ENCODE measurements around the gene ATCAY. TPM values are rescaled to one million over a fixed set of nuclear protein-coding genes. Genes with fewer than 3 reads are reported as not detected.

Gene ATCAY
- total RNA-seq, 4 donors from 2014 or later, result 0.10 TPM; not detected in 3

DNA sequence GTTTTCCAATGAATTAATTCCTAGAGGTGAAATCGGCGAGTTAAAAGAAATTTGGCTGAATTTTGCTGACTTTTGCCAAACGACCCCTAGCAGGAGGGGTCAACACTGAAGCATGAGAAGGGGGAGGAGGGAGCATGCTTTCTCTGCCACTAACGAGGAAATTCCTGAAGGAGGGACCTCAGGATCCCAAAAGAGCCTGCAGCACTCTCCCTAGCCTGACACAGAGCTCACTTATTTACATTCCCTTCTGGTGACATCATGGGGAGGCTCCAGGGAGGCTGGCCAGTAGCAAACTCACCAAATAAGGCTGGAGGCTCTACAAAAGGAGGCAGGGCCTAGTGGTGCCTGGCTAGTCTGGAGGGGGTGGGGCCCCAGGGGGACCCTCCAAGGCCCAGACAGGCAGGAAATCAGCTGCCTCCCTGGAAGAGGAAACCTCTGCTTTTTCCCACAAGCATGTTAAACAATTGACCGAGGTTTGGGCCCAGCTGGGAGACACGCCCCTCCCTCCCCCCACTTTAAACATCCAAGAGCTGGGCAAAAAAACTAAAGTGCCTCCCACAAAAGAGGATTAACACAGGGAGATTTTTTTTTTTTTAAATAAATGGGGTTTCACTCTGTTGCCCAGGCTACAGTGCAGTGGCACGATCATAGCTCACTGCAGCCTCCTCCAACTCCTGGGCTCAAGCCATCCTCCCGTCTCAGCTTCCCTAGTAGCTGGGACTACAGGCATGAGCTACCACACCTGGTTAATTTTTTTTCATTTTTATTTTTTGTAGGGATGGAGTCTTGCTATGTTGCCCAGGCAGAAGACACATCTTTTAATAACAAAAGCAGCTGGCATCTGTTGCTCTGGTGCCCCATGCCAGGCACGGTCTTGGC, 88.3 kb downstream of the ATCAY start:
- Histone ChIP-seq H3K27me3 (no peaks in the 10 kb centered on the region), H3K27ac (peak overlapping the region; percentile 55 to 93 (median 90)), H3K4me3 (replicated peaks in 1 of 3) (no peak overlapping the region), H3K4me1 (peaks cover 15 to 23% of the 10 kb centered on the region in 2 donors), H3K9me3 (no peaks in the 10 kb centered on the region), H3K36me3 (peaks cover 24 to 36% of the 10 kb centered on the region in 2 donors)
- intact Hi-C loops (cut with DNase I), result no loop called here
- 52 to 55% methylated on average over 9 of the region's 9 CpGs for WGBS, 2 donors
- DNase-seq, result peak; percentile 52 to 57
- TF ChIP-seq, protein P1, sequence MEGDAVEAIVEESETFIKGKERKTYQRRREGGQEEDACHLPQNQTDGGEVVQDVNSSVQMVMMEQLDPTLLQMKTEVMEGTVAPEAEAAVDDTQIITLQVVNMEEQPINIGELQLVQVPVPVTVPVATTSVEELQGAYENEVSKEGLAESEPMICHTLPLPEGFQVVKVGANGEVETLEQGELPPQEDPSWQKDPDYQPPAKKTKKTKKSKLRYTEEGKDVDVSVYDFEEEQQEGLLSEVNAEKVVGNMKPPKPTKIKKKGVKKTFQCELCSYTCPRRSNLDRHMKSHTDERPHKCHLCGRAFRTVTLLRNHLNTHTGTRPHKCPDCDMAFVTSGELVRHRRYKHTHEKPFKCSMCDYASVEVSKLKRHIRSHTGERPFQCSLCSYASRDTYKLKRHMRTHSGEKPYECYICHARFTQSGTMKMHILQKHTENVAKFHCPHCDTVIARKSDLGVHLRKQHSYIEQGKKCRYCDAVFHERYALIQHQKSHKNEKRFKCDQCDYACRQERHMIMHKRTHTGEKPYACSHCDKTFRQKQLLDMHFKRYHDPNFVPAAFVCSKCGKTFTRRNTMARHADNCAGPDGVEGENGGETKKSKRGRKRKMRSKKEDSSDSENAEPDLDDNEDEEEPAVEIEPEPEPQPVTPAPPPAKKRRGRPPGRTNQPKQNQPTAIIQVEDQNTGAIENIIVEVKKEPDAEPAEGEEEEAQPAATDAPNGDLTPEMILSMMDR (IDR thresholded peaks at IDR 0.05), result no peak
- peak in 1 of 2 donors; percentile 21 for TF ChIP-seq POLR2A (IDR thresholded peaks at IDR 0.05)

DNA sequence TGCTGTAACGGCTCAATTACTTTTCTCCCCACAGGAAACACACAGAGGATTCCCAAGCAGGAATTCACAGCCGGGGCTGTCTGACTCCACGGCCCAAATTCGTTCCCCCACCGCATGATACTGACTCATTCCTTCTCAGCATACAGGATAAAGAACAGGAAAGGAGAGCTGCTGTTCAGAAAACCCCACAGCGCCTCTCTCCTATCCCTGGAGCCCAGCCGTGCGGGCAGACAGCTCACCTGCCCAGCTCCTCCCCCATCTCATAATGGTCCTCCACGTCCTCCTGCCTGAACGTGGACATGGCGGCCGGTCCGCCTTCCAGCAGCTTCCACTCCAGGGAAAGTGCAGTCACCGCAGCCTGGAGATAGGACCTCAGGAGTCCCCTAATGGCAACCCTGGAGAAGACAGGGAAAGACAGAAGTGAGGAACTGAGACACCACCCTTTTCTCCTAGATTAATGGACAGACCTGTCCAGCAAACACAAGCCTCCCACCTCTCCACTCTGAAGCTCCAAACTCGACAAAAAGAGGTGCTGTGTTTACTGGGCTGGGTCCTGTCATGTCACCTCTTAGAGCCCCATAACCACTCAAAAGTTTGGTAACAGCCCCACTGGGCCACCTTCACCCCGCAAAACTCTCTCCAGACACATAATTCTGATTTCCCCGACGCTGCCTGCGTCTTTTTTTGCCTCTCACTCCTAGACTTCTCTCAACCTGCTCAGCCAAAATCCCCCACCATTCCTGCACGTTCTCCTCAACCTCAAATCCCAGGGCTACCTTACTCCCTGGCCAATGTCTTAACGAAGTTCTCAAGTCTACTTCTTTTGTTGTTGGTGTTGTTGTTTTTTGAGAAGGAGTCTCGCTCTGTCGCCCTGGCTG, 89.2 kb downstream of the ATCAY start:
- peak overlapping the region; percentile 55 to 93 (median 90) for H3K27ac ChIP-seq
- no peak for DNase-seq
- WGBS, 2 donors, result 28 to 38% methylated on average over 23 of the region's 23 CpGs
- no peaks in the 10 kb centered on the region for H3K27me3 ChIP-seq
- peaks cover 15 to 23% of the 10 kb centered on the region in 2 donors for H3K4me1 ChIP-seq
- intact Hi-C loops (cut with DNase I), result no loop called here
- H3K4me3 ChIP-seq (replicated peaks in 1 of 3), result peak overlapping the region in 1 of 3 donors; percentile 93
- no peak for TF ChIP-seq POLR2A (IDR thresholded peaks at IDR 0.05)
- TF ChIP-seq, protein P1 (IDR thresholded peaks at IDR 0.05), result no peak
- H3K36me3 ChIP-seq, result peaks cover 15 to 27% of the 10 kb centered on the region in 2 donors
- H3K9me3 ChIP-seq, result no peaks in the 10 kb centered on the region

DNA sequence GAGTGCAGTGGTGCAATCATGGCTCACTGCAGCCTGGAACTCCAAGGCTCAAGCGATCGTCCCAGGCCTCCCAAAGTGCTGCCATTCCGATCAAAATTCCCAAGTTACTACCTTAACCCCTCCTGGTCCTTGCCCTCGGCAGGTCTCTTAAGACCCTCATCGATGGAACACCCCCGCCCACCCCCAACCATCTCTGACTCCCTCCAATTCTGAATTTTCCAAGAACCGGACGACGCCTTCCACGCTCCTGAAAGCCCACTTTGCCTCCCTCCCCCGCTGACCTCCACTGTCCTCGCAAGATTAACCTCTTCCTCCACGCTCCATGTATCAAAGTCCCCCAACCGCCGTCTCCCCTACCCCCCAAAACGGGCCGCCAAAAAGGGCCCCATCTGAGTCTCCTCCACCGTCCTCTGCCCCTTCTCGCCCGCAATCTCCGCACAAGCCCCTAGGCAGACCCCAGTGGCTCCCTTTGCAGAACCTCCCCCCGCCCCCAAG, 89.9 kb downstream of the ATCAY start:
- 1% methylated on average over 22 of the region's 22 CpGs for WGBS, 2 donors
- TF ChIP-seq POLR2A (IDR thresholded peaks at IDR 0.05), result no peak
- TF ChIP-seq, protein P1 (IDR thresholded peaks at IDR 0.05), result no peak
- H3K27ac ChIP-seq, result peak overlapping the region; percentile 85 to 93 (median 90)
- peaks cover 12 to 28% of the 10 kb centered on the region in 2 donors for H3K36me3 ChIP-seq
- peak; percentile 39 to 44 for DNase-seq
- H3K4me3 ChIP-seq (replicated peaks in 1 of 3), result peak overlapping the region; percentile 57 to 93 (median 93)
- intact Hi-C loops (cut with DNase I), result no loop called here
- H3K9me3 ChIP-seq, result no peaks in the 10 kb centered on the region
- H3K27me3 ChIP-seq, result no peaks in the 10 kb centered on the region
- peaks cover 15 to 23% of the 10 kb centered on the region in 2 donors for H3K4me1 ChIP-seq

DNA sequence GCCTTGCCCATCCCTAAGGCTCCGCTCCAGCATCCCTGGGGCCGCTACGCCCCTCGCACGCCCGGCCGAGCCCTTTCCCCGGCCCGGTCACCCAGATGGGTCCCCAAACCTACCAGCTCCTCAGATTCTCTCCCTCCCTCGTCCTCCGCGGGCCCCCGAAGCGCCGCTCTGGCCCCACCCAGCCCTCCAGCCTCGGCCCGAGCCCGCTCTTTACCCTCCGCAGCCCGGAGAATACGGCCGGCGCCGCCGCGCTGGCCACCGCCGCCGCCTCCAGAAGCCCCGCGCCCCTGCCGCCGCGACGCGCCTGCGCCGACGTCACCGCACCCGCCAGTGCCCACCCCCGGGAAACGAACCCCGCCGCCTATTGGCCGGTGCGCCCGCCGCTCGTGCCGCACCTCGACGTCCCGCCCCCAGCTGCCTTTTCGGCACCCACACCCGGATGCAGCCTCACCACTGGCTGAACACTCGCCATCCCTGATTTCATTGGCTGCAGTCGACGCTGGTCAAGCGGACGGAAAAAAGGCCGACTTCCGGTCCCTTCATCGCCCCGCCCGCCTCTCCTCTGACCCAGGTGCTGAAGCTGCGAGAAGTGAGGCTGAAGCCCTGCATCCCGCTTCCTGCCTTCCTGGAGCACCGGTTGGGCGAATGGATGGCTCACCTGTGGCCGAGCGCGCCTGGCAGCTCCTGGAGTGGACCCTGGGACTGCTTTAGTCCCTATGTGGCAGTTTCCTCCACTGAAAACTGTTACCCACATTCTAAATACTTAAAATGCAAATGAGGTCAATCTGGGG, 90.5 kb downstream of the ATCAY start, which contains the start of gene DAPK3:
Gene DAPK3, minus strand, starts transcription at position 292 of the 791 bp plus-strand sequence. CDS start 1,364 bp downstream, outside the sequence.
- Histone ChIP-seq H3K27me3 (no peaks in the 10 kb centered on the region), H3K27ac (peak within 1 kb of the TSS; percentile 85 to 93 (median 90)), H3K4me1 (peaks cover 15 to 23% of the 10 kb centered on the region in 2 donors), H3K36me3 (peaks cover 15 to 32% of the 10 kb centered on the region in 2 donors), H3K4me3 (replicated peaks in 1 of 3) (peak within 1 kb of the TSS; percentile 57 to 93 (median 93)), H3K9me3 (no peaks in the 10 kb centered on the region)
- TF ChIP-seq, protein P1 (IDR thresholded peaks at IDR 0.05), result no peak
- TF ChIP-seq POLR2A (IDR thresholded peaks at IDR 0.05), result peak; percentile 69 to 84
- peak; percentile 98 for DNase-seq
- WGBS, 2 donors, result 0 to 1% methylated on average over 50 to 59 of the region's 73 CpGs
- intact Hi-C loops (cut with DNase I), result no loop called here
